H9 (cell line): ENCODE data around the gene MRTFA. TPM values are rescaled to one million over a fixed set of nuclear protein-coding genes. Genes with fewer than 3 reads are reported as not detected.

Experiments
- DNase-seq: peaks from one replicate; pipeline ENCODE4 v3.0.0-alpha.2; 2017
- H2AFZ ChIP-seq: one replicate; pipeline ENCODE4 v1.6.1; 2013; ENCODE audit warnings: mild to moderate bottlenecking, low read length, control low read depth, moderate library complexity
- H2AK5ac ChIP-seq: 2 replicates; pipeline ENCODE4 v1.6.1; 2013; ENCODE audit warnings: low read length, control low read depth, mixed read lengths; ENCODE audit not compliant: insufficient read length
- H2BK120ac ChIP-seq: one replicate; pipeline ENCODE4 v1.6.1; 2013; ENCODE audit warnings: low read depth, mild to moderate bottlenecking, low read length, control low read depth, inconsistent platforms; ENCODE audit not compliant: poor library complexity, severe bottlenecking
- H2BK12ac ChIP-seq: 2 replicates; pipeline ENCODE4 v1.6.1; 2013; ENCODE audit warnings: low read length, control low read depth, mixed read lengths, low read depth; ENCODE audit not compliant: insufficient read length
- H2BK15ac ChIP-seq: 2 replicates; pipeline ENCODE4 v1.6.1; 2013; ENCODE audit warnings: low read depth, low read length, control low read depth
- H2BK20ac ChIP-seq: one replicate; pipeline ENCODE4 v1.6.1; 2013; ENCODE audit warnings: low read depth, mild to moderate bottlenecking, low read length, control low read depth, inconsistent platforms; ENCODE audit not compliant: poor library complexity, severe bottlenecking
- H2BK5ac ChIP-seq: 2 replicates; pipeline ENCODE4 v1.6.1; 2013; ENCODE audit warnings: low read length, control low read depth, mixed read lengths; ENCODE audit not compliant: insufficient read length
- H3K14ac ChIP-seq: 2 replicates; pipeline ENCODE4 v1.6.1; 2013; ENCODE audit warnings: low read length, control low read depth; ENCODE audit not compliant: insufficient read depth
- H3K18ac ChIP-seq: 2 replicates; pipeline ENCODE4 v1.6.1; 2013; ENCODE audit warnings: low read depth, mild to moderate bottlenecking, mixed read lengths, low read length, control low read depth; ENCODE audit not compliant: insufficient read length
- H3K23ac ChIP-seq: 2 replicates; pipeline ENCODE4 v1.6.1; 2013; ENCODE audit warnings: low read length, control low read depth, mixed read lengths, low read depth; ENCODE audit not compliant: insufficient read length
- H3K23me2 ChIP-seq: 2 replicates; pipeline ENCODE4 v1.6.1; 2013; ENCODE audit warnings: low read depth, mild to moderate bottlenecking, mixed read lengths, low read length, control low read depth; ENCODE audit not compliant: insufficient read length, poor library complexity, severe bottlenecking
- H3K27ac ChIP-seq: 2 replicates; pipeline ENCODE4 v1.5.1; 2013; ENCODE audit warnings: low read length, control low read depth, mixed read lengths, low read depth; ENCODE audit not compliant: insufficient read length
- H3K27me3 ChIP-seq: 2 replicates; pipeline ENCODE4 v1.6.1; 2013; ENCODE audit warnings: low read length, control low read depth, inconsistent platforms; ENCODE audit not compliant: insufficient read depth
- H3K4ac ChIP-seq: 2 replicates; pipeline ENCODE4 v1.6.1; 2013; ENCODE audit warnings: low read depth, mild to moderate bottlenecking, control low read depth, inconsistent platforms, low read length, moderate library complexity
- H3K4me1 ChIP-seq: 2 replicates; pipeline ENCODE4 v1.6.1; 2013; ENCODE audit warnings: low read length, control low read depth, inconsistent platforms; ENCODE audit not compliant: insufficient read depth
- H3K4me2 ChIP-seq: 2 replicates; pipeline ENCODE4 v1.6.1; 2013; ENCODE audit warnings: low read length, control low read depth, mixed read lengths; ENCODE audit not compliant: insufficient read length, insufficient read depth
- H3K56ac ChIP-seq: 2 replicates; pipeline ENCODE4 v1.6.1; 2013; ENCODE audit warnings: low read depth, mild to moderate bottlenecking, mixed read lengths, low read length, control low read depth; ENCODE audit not compliant: insufficient read length
- H3K79me1 ChIP-seq: 2 replicates; pipeline ENCODE4 v1.6.1; 2013; ENCODE audit warnings: low read depth, mild to moderate bottlenecking, moderate library complexity, low read length, control low read depth, inconsistent platforms; ENCODE audit not compliant: insufficient read depth, poor library complexity, severe bottlenecking
- H3K79me2 ChIP-seq: 2 replicates; pipeline ENCODE4 v1.6.1; 2013; ENCODE audit warnings: low read length, control low read depth, inconsistent platforms; ENCODE audit not compliant: insufficient read depth
- H3K9ac ChIP-seq: 2 replicates; pipeline ENCODE4 v1.6.1; 2013; ENCODE audit warnings: low read length, control low read depth, mixed read lengths; ENCODE audit not compliant: insufficient read length; ENCODE audit errors: extremely low read depth
- H3K9me3 ChIP-seq: one replicate; pipeline ENCODE4 v1.6.1; 2013; ENCODE audit warnings: low read depth, low read length, inconsistent platforms; ENCODE audit not compliant: control insufficient read depth
- H3T11ph ChIP-seq: one replicate; pipeline ENCODE4 v1.6.1; 2013; ENCODE audit warnings: mild to moderate bottlenecking, low read length, control low read depth, inconsistent platforms
- H4K20me1 ChIP-seq: one replicate; pipeline ENCODE4 v1.6.1; 2013; ENCODE audit not compliant: control insufficient read depth, insufficient read length, insufficient read depth
- H4K5ac ChIP-seq: 2 replicates; pipeline ENCODE4 v1.6.1; 2013; ENCODE audit warnings: low read depth, mild to moderate bottlenecking, mixed read lengths, low read length, control low read depth; ENCODE audit not compliant: insufficient read length
- H4K8ac ChIP-seq: replicated peaks from 2 replicates; pipeline ENCODE4 v1.6.1; 2013; ENCODE audit warnings: low read length, control low read depth, mixed read lengths, low read depth; ENCODE audit not compliant: insufficient read length
- H4K91ac ChIP-seq: 2 replicates; pipeline ENCODE4 v1.6.1; 2013; ENCODE audit warnings: low read depth, mild to moderate bottlenecking, moderate library complexity, mixed read lengths, low read length, control low read depth; ENCODE audit not compliant: insufficient read length
- H3K27ac Mint-ChIP-seq, 3 experiments: 2 replicates in 2 of 3; 3 replicates in 1 of 3; pipeline ENCODE4 v1.8.0; 2020 to 2021; ENCODE audit warnings: mixed read lengths in 3 of 3, mild to moderate bottlenecking in 1 of 3, moderate library complexity in 1 of 3
- H3K27me3 Mint-ChIP-seq: 2 replicates; pipeline ENCODE4 v1.8.0; 2021; ENCODE audit warnings: low read depth, mild to moderate bottlenecking, moderate library complexity, mixed read lengths
- H3K36me3 Mint-ChIP-seq, 3 experiments: 2 replicates in 2 of 3; 3 replicates in 1 of 3; pipeline ENCODE4 v1.8.0; 2020 to 2021; ENCODE audit warnings: low read depth in 3 of 3, mixed read lengths in 3 of 3; ENCODE audit not compliant: insufficient read depth in 1 of 3
- H3K4me1 Mint-ChIP-seq, 2 experiments: 2 replicates each; pipeline ENCODE4 v1.8.0; 2020; ENCODE audit warnings: mixed read lengths in 2 of 2
- H3K4me3 Mint-ChIP-seq, 2 experiments: 2 replicates in 1 of 2; 3 replicates in 1 of 2; pipeline ENCODE4 v1.8.0; 2020 to 2021; ENCODE audit warnings: mild to moderate bottlenecking in 2 of 2, mixed read lengths in 2 of 2, moderate library complexity in 1 of 2
- H3K9me3 Mint-ChIP-seq, 2 experiments: 2 replicates in 1 of 2; 3 replicates in 1 of 2; pipeline ENCODE4 v1.8.0; 2020; ENCODE audit warnings: mild to moderate bottlenecking in 2 of 2, mixed read lengths in 2 of 2, moderate library complexity in 1 of 2
- WGBS: extraction: QIAGEN DNeasy Blood & Tissue Kit; methylation state at CpG from one replicate; pipeline ENCODE4 v1.1.7; 2013; ENCODE audit warnings: missing lambda C conversion rate, low lambda C conversion rate, mixed read lengths; ENCODE audit not compliant: insufficient read length; ENCODE audit errors: extremely low coverage; 5-methylcytosine and 5-hydroxymethylcytosine counted together
- total RNA-seq: library from RNA; stranded (reverse); gene quantifications from 2 replicates; pipeline ENCODE4 v1.2.1, GENCODE V29; 2021
- TF ChIP-seq, protein P1 (sequence below): fragments of 200-600 bp; sonication (generic); conservative IDR thresholded peaks from 3 replicates; pipeline ENCODE4 v1.8.0; 2021; ENCODE audit warnings: antibody characterized with exemption, mild to moderate bottlenecking

MRTFA gene
- total RNA-seq, 1 experiment from 2014 or later = 38.1 TPM

DNA sequence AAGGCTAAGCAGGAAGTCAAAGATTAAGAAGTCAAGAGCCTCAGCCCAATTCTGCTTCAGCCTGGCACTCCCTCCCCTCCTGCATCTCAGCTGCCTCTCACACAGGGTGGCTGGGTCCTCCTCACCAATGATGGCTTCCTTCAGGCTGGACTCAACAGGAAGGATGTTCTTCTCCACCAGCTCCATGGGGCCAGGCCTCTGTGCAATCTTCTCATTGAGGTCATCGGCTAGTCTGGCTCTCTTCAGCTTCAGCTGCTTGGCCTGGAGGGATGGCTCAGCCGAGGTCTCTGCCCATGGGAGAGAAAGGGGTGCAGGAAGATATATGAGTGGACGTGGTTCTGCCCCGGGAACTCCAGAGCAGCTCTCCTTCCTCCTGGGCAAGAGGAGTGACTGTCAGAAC, 207.0 kb downstream of the MRTFA start:
- Mint-ChIP-seq H3K4me1 (peaks cover 14 to 15% of the 10 kb centered on the region in 2 experiments), H3K27ac (peak overlapping the region in 2 of 3 experiments; percentile 33 to 81; a peak in 2 of 7 replicates), H3K27me3 (no peaks in the 10 kb centered on the region), H3K4me3 (no peak overlapping the region), H3K36me3 (peaks cover 12 to 37% (median 32%) of the 10 kb centered on the region in 3 experiments; a peak in 6 of 7 replicates), H3K9me3 (no peaks in the 10 kb centered on the region)
- Histone ChIP-seq H3K18ac (no peak overlapping the region), H3K4me1 (no peaks in the 10 kb centered on the region), H3K9me3 (no peaks in the 10 kb centered on the region), H3K23me2 (no peaks in the 10 kb centered on the region), H3K23ac (no peak overlapping the region), H2BK120ac (no peak overlapping the region), H3K79me2 (no peaks in the 10 kb centered on the region), H2BK20ac (no peak overlapping the region), H4K5ac (no peak overlapping the region), H2AFZ (no peak overlapping the region), H3K56ac (no peak overlapping the region), H3K27me3 (no peaks in the 10 kb centered on the region), H2BK12ac (no peak overlapping the region), H2BK5ac (no peak overlapping the region), H3K27ac (no peak overlapping the region), H3K14ac (no peak overlapping the region), H4K20me1 (no peaks in the 10 kb centered on the region), H2BK15ac (no peak overlapping the region), H3K9ac (no peak overlapping the region), H4K91ac (no peak overlapping the region), H4K8ac (no peak overlapping the region), H3T11ph (no peak overlapping the region), H3K79me1 (no peaks in the 10 kb centered on the region), H3K4ac (no peak overlapping the region), H2AK5ac (no peak overlapping the region), H3K4me2 (no peak overlapping the region)
- DNase-seq = no peak
- WGBS = no CpG with 5 or more reads among the region's 4 CpGs
- TF ChIP-seq, protein P1, sequence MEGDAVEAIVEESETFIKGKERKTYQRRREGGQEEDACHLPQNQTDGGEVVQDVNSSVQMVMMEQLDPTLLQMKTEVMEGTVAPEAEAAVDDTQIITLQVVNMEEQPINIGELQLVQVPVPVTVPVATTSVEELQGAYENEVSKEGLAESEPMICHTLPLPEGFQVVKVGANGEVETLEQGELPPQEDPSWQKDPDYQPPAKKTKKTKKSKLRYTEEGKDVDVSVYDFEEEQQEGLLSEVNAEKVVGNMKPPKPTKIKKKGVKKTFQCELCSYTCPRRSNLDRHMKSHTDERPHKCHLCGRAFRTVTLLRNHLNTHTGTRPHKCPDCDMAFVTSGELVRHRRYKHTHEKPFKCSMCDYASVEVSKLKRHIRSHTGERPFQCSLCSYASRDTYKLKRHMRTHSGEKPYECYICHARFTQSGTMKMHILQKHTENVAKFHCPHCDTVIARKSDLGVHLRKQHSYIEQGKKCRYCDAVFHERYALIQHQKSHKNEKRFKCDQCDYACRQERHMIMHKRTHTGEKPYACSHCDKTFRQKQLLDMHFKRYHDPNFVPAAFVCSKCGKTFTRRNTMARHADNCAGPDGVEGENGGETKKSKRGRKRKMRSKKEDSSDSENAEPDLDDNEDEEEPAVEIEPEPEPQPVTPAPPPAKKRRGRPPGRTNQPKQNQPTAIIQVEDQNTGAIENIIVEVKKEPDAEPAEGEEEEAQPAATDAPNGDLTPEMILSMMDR = no peak
